ENCODE results near the gene USP5. TPM values are rescaled to one million over a fixed set of nuclear protein-coding genes. Genes with fewer than 3 reads are reported as not detected.

Gene USP5
- polyA plus RNA-seq, 1 donor (not counting 4 experiments of a cell fraction or from before 2014, with no cell fraction given): 58.3 TPM

- peaks cover 25% of the 10 kb centered on the region for H3K27me3 ChIP-seq (ENCODE audit: control insufficient read depth, extremely low read depth, insufficient read depth, low read length)
- no peak overlapping the region for H3K4me3 ChIP-seq (ENCODE audit: control insufficient read depth in 2 of 3, extremely low read depth in 1 of 3, insufficient read depth in 2 of 3, low read depth in 1 of 3, low read length in 3 of 3)
- H3K4me2 ChIP-seq (ENCODE audit: control insufficient read depth, extremely low read depth, insufficient read depth, low read depth, low read length): no peak overlapping the region
- H3K36me3 ChIP-seq (ENCODE audit: control insufficient read depth in 2 of 2, extremely low read depth in 1 of 2, insufficient read depth in 2 of 2, low read length in 2 of 2): no peaks in the 10 kb centered on the region
- TF ChIP-seq, protein P1, sequence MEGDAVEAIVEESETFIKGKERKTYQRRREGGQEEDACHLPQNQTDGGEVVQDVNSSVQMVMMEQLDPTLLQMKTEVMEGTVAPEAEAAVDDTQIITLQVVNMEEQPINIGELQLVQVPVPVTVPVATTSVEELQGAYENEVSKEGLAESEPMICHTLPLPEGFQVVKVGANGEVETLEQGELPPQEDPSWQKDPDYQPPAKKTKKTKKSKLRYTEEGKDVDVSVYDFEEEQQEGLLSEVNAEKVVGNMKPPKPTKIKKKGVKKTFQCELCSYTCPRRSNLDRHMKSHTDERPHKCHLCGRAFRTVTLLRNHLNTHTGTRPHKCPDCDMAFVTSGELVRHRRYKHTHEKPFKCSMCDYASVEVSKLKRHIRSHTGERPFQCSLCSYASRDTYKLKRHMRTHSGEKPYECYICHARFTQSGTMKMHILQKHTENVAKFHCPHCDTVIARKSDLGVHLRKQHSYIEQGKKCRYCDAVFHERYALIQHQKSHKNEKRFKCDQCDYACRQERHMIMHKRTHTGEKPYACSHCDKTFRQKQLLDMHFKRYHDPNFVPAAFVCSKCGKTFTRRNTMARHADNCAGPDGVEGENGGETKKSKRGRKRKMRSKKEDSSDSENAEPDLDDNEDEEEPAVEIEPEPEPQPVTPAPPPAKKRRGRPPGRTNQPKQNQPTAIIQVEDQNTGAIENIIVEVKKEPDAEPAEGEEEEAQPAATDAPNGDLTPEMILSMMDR (optimal IDR thresholded peaks at IDR 0.05 in 1 of 3, IDR thresholded peaks at IDR 0.05 in 1 of 3, conservative IDR thresholded peaks at IDR 0.05 in 1 of 3; ENCODE audit: extremely low read depth in 1 of 3, insufficient read depth in 2 of 3, low read length in 3 of 3): no peak
- TF ChIP-seq EZH2 (IDR thresholded peaks at IDR 0.05; ENCODE audit: low read length): no peak
- H3K27ac ChIP-seq (ENCODE audit: control insufficient read depth, insufficient read depth, low read length): no peak overlapping the region
- no peaks in the 10 kb centered on the region for H3K9me1 ChIP-seq (ENCODE audit: control insufficient read depth, extremely low read depth, insufficient read depth, low read length)
- FAIRE-seq (no peak), DNase-seq (ENCODE audit: low read depth, low spot score) (no peak)
- H3K9ac ChIP-seq (ENCODE audit: control insufficient read depth, extremely low read depth, insufficient read depth, low read length): no peak overlapping the region
- no peaks in the 10 kb centered on the region for H3K79me2 ChIP-seq (ENCODE audit: control insufficient read depth, insufficient read depth, low read length)
- H3K9me3 ChIP-seq (ENCODE audit: control insufficient read depth, low read depth, low read length): no peaks in the 10 kb centered on the region
- no peaks in the 10 kb centered on the region for H3K4me1 ChIP-seq (ENCODE audit: control insufficient read depth, extremely low read depth, insufficient read depth, low read length)
- dilution Hi-C loops (cut with MboI; ENCODE audit: extremely low pct_ligation_motif_present, low sequenced_read_pairs): no loop called here
- no peaks in the 10 kb centered on the region for H4K20me1 ChIP-seq (ENCODE audit: control insufficient read depth, extremely low read depth, insufficient read depth, low read length)
- H2AFZ ChIP-seq (ENCODE audit: control insufficient read depth, low read length): no peak overlapping the region
Measured at GRCh38 chr12:6813363-6813762, 38.6 kb upstream of the USP5 start.

GRCh38 chr12:6816598-6816997, 35.4 kb upstream of the USP5 start:
- dilution Hi-C loops (cut with MboI; ENCODE audit: extremely low pct_ligation_motif_present, low sequenced_read_pairs): no loop called here
- Histone ChIP-seq H3K27me3 (ENCODE audit: control insufficient read depth, extremely low read depth, insufficient read depth, low read length) (peaks cover 40% of the 10 kb centered on the region), H3K79me2 (ENCODE audit: control insufficient read depth, insufficient read depth, low read length) (no peaks in the 10 kb centered on the region), H3K4me3 (ENCODE audit: control insufficient read depth in 2 of 3, extremely low read depth in 1 of 3, insufficient read depth in 2 of 3, low read depth in 1 of 3, low read length in 3 of 3) (no peak overlapping the region), H4K20me1 (ENCODE audit: control insufficient read depth, extremely low read depth, insufficient read depth, low read length) (no peaks in the 10 kb centered on the region), H3K27ac (ENCODE audit: control insufficient read depth, insufficient read depth, low read length) (no peak overlapping the region), H3K4me2 (ENCODE audit: control insufficient read depth, extremely low read depth, insufficient read depth, low read depth, low read length) (no peak overlapping the region), H3K36me3 (ENCODE audit: control insufficient read depth in 2 of 2, extremely low read depth in 1 of 2, insufficient read depth in 2 of 2, low read length in 2 of 2) (no peaks in the 10 kb centered on the region), H3K9me3 (ENCODE audit: control insufficient read depth, low read depth, low read length) (no peaks in the 10 kb centered on the region), H2AFZ (ENCODE audit: control insufficient read depth, low read length) (no peak overlapping the region), H3K9ac (ENCODE audit: control insufficient read depth, extremely low read depth, insufficient read depth, low read length) (no peak overlapping the region), H3K9me1 (ENCODE audit: control insufficient read depth, extremely low read depth, insufficient read depth, low read length) (no peaks in the 10 kb centered on the region), H3K4me1 (ENCODE audit: control insufficient read depth, extremely low read depth, insufficient read depth, low read length) (no peaks in the 10 kb centered on the region)
- FAIRE-seq (no peak), DNase-seq (ENCODE audit: low read depth, low spot score) (no peak)
- no peak for TF ChIP-seq EZH2 (IDR thresholded peaks at IDR 0.05; ENCODE audit: low read length)
- TF ChIP-seq, protein P1 (optimal IDR thresholded peaks at IDR 0.05 in 1 of 3, IDR thresholded peaks at IDR 0.05 in 1 of 3, conservative IDR thresholded peaks at IDR 0.05 in 1 of 3; ENCODE audit: extremely low read depth in 1 of 3, insufficient read depth in 2 of 3, low read length in 3 of 3): no peak
